Activated gamma-delta T cell treated with Interleukin-2 at 50 U/mL for 16 hours (primary cell): ENCODE results near the gene SLC16A12.
"Not testable (repeated sequence)": the region's sequence is repeated elsewhere in the genome, so short reads cannot be mapped to it uniquely, and the experiment has no call there.

ENCODE experiments used
- DNase-seq: peaks from one replicate; pipeline ENCODE4 v3.0.0-alpha.2; 2020

The SLC16A12 gene

GRCh38 chr10:89468191-89468965 lies 67.0 kb downstream of the SLC16A12 start:
- no peak for DNase-seq

- no peak for DNase-seq
Observed at GRCh38 chr10:89466599-89467035, 68.8 kb downstream of the SLC16A12 start.

- DNase-seq, result no peak
Observed at GRCh38 chr10:89465196-89465595, 70.2 kb downstream of the SLC16A12 start.

GRCh38 chr10:89463846-89464537 lies 71.4 kb downstream of the SLC16A12 start:
- no peak for DNase-seq

GRCh38 chr10:89458784-89459183 lies 76.6 kb downstream of the SLC16A12 start:
- DNase-seq, result no peak

GRCh38 chr10:89458291-89458690 lies 77.1 kb downstream of the SLC16A12 start:
- DNase-seq, result no peak

GRCh38 chr10:89454561-89455347 lies 80.6 kb downstream of the SLC16A12 start:
- DNase-seq, result no peak

GRCh38 chr10:89452193-89452592 lies 83.2 kb downstream of the SLC16A12 start:
- DNase-seq, result no peak

DNA sequence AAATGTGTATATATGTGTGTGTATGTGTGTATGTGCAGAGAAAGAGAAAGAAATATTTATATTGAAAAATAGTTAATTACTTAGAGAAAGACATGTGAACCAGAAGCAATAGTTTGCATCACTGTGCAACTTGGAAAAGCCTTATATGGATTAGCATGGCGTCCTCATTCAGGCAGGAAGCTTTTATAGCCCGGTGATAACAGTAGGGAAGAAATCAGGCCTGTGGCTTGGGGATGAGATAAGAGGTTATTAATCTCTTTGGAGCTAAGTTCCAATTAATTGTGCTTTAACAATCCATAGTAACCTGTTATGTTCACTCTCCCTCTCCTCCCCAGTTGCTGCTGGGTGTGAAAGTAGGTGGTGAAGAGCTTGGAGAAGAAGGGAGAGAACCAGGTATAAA lies 84.5 kb downstream of the SLC16A12 start:
- DNase-seq, result no peak

GRCh38 chr10:89444819-89445218 lies 90.6 kb downstream of the SLC16A12 start:
- DNase-seq, result not testable (repeated sequence)

- DNase-seq, result no peak
Observed at GRCh38 chr10:89442289-89442688, 93.1 kb downstream of the SLC16A12 start.

- no peak for DNase-seq
Observed at GRCh38 chr10:89440226-89441009, 95.0 kb downstream of the SLC16A12 start.

- no peak for DNase-seq
Observed at GRCh38 chr10:89438525-89438924, 96.9 kb downstream of the SLC16A12 start.

DNA sequence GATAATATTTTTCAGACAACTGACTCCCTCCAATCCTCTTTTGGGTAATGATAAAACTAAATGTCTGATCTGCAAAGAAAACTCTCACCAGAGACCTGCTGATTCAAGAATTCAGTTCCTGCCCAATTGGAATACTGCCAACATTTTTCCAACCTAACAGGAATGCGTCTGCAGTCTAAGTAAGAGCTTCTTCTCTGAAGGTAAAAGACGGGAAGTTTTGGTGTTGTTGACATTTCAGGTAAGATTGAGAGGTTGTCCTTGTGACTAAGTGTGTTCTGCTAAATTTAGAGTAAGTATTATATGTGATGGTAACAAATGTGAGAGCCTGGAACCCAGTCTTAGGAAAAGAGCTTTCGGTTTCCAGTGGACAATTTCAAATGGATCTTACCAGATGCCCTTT lies 103.4 kb downstream of the SLC16A12 start:
- DNase-seq, result no peak

DNA sequence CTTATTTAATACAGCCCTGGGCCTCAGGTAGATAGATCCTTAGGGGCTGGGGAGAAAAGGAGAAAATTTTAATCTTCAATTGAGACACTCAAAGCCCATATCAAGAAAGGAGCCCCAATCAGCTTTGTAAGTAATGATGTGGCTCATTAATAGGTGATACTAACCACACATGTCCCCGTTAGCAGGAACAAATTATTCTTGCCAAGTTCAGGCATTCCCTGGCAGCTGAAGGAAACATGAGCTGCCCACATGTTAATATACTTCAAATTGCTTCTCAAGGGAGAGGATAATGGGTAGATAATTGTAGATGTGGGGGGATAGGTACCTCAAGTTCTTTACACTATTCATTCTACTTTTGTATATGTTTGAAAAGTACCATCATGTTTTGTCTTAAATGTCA lies 106.5 kb downstream of the SLC16A12 start:
- no peak for DNase-seq

DNA sequence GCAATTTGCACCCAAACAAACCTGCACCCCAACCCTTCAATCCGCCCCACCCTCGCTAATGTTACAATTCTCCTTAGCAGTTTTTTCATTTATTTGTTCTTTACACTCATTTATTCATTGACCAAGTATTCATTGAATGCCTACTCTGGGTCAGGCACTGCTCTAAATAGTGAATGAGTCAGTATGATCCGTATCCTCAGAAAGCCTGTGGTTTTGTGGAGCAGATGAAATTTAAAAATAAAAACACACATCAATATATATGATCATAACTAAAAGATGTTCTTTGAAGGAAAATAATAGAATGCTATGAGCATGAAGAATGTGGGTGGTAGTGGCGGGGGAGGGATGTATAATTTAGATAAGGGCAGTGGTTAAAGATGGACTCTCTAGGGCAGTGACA lies 107.8 kb downstream of the SLC16A12 start:
- no peak for DNase-seq

GRCh38 chr10:89426230-89426868 lies 109.0 kb downstream of the SLC16A12 start:
- no peak for DNase-seq

DNA sequence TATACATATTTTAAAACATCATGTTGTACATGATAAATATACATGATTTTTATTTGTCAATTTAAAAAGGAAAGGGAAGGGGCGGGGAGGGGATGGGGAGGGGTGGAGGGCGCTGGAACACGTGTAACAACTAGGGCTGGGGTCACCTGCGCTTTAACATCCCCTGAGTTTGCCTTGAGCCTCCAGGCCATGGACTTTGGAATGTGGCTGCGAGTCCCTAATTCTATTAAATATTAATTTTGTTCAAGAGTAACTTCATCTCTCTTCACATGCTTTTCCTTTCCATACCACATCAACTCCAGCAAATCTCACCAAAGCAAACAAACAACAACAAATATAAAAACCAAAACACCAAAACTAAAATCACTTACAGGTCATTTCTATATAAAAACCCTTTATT lies 110.4 kb downstream of the SLC16A12 start:
- DNase-seq, result no peak

DNA sequence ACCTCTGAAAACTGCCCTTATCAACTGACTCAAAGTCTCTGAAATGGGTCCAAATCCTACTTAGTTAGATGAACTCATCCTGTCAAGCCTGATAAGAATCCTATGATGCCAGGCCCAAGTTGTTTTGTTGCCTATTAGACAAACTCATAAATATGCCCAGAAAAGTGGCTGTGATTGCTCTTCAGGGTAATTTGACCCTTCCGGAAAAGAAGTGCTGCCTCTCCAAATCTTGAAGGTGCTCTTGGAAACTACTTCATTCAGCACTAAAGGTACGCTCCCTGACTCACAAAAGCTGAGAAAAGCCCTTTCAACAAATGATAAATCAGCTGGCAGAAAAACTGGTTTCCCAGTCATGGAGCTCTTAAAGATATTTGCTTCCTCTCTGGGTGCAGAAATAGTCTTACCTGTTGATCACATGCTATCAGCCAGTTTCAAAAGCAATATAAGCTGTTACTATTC lies 114.3 kb downstream of the SLC16A12 start:
- DNase-seq, result no peak

GRCh38 chr10:89419548-89419947 lies 115.8 kb downstream of the SLC16A12 start:
- no peak for DNase-seq

DNA sequence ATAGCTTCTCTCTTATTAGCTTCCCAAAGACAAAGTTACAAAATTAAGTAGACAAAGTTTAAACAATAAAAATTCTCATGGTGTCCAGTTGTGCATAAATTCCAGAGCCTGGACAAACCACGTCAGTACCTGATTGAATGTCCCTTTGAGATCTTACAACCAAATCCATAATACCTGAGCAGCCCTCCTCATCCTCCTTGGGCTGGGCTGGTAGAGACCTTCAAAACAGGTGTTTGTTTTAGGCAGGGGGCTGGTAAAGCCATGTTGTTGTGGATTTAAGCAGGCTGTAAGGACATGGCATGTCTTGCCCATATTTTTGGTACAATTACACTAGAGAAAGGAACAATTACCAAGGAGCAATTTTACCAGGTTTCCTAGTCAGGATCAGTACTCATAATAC lies 118.9 kb downstream of the SLC16A12 start:
- no peak for DNase-seq
